Measurements from ENCODE around the gene CRNKL1.
"Not testable (repeated sequence)": the region's sequence is repeated elsewhere in the genome, so short reads cannot be mapped to it uniquely, and the experiment has no call there.

Gene CRNKL1

DNA sequence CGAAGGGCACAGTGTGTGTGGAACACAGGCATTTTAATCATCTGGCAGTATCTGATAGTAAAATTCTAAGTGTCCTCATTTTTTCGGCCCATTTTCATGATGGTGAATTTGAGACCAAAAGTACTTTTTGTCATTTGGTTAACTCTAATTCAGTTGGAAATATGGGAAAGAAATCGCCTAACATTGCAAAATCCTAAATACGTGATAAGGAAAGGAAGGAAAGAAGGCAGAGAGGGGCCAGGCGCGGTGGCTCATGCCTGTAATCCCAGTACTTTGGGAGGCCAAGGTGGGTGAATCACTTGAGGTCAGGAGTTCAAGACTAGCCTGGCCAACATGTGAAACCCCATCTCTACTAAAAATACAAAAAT, 48.3 kb downstream of the CRNKL1 start:
- not testable (repeated sequence) for DNase-seq

DNA sequence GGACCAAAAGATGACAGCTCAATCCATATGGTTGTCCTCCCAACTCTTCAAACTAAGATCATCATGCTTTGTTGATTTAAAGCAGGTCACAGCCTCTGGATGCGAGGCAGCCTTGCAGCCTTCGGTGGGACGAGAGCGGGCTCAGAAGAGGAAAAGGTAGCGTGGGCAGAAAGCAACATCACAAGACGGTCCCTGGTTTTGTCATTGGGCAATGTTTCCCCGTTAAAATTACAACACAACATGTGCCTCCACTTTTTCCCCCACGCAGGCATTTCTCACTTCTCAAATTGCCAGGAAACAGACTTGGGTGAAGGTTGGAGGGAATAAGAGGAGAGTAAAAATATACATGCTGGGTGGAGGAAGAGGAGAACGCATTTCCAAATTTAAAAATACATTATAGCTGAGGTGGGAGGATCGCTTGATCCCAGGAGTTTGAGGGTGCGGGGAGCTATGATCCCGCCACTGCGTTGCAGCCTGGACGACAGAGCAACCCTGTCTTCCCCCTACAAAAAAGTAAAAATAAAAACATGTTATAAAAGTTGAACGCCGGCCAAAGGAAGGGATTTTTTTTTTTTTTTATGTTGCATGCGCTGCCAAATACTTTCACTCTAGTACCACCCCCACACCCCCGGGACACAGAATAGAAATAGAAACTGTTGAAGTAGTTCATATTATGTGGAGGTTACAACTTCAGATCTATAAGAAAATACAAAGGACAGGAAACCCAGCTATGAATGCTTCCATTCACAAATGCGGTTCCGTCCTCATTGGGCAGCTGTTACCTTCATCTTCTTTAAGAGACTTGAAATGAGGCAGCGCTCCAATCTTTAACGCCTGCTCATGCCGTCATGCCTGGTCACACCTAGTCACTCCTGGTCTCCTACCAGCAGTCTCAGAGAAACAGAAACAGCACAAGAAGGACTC, 49.0 kb downstream of the CRNKL1 start:
- peak in 1 of 2 donors; percentile 11 for DNase-seq

DNA sequence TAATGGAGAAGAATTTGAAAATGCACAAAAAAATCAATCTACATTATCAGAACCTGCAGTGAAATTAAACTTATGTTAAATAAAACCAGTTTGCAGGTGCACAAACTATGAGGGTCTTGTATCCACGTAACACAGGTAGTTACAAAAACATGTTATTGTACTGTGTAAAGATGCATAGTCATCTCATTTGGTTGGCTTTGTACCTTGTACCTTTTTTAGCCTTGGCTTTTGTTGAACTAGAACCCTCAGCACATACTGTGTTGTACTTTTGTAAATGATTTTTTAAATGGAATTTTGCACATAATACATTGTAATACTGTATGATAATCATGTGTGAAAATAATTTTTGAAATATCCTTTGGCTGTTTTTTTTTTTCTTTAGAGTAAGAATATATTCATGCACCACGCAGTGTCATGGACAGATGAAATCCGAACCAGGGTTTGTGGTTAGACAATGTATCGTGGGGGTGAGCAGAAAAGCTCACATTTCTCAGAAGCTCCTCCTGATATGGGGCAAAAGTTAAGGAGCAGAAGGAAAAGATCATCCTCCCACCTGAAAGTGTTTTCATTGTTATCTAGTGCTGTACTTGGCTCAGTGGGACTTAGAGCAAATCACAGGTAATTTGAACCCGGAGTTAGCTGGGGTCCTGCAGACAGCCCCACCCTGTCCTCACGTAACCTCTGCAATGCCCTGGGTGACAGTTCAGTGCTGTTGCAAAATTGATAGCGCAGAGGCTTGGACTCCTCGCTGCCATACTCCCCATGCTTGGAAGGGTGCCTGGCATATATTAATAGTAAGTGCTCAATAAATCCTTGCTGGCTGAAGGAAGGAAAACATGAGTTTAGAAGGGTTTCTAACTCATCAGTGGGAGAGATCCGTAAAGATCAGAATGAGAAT, 49.9 kb downstream of the CRNKL1 start:
- DNase-seq, result no peak

DNA sequence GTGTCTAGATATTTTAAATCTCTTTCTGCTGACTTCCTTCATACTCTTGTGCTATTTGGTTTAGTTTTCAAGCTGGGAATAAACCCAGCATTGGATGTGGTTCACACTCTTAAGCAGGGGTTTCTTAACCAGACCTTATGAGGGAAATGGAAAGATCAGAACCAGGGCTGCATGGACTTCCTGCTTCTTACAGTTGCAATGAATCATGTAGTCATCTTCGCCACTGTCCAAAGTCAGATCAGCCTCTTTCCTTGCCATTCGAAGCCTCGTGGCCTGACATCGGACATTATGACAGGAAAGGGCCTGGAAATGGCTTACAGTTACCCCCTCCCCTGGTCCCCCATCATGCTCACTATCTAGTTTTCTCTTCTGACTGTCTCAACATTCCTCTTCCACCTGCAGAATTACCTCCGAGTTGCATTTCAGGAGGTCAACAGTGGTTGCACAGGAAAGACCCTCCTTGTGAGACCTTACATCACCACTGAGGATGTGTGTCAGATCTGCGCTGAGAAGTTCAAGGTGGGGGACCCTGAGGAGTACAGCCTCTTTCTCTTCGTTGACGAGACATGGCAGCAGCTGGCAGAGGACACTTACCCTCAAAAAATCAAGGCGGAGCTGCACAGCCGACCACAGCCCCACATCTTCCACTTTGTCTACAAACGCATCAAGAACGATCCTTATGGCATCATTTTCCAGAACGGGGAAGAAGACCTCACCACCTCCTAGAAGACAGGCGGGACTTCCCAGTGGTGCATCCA, 51.9 kb downstream of the CRNKL1 start:
- DNase-seq, result no peak

DNA sequence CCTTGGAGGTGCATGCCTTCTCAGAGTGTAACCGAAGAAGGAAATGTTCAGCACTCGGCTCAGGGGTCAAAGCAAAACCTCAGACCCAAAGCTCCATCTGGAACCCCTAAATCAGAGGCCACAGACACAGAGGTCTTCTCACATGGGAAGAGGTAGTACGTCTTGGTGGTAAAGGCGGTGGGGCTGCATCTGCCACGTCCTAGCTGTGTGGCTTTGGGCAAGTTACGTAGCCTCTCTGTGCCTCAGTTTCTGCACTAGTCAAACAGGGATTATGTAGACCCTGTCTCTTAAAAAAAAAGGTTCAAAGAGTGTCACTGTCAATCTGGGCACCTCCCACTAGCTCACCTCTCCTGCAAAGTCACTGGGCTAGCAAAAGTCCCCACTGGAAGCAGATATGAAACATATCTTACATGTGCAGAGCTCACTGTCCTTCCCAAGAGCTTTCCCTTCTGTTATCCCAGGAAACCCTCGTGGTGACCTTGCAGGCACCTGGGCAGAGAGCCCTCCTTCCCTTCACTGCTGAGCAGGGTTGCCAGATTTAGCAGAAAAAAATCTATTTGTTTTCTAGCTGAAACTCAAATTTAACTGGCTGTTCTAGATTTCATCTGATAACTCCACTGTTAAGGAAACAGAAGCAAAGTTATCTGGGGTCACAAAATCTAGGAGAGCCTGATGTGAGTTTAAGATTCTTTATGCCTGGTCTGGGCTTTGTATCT, 53.1 kb downstream of the CRNKL1 start:
- DNase-seq, result no peak

DNA sequence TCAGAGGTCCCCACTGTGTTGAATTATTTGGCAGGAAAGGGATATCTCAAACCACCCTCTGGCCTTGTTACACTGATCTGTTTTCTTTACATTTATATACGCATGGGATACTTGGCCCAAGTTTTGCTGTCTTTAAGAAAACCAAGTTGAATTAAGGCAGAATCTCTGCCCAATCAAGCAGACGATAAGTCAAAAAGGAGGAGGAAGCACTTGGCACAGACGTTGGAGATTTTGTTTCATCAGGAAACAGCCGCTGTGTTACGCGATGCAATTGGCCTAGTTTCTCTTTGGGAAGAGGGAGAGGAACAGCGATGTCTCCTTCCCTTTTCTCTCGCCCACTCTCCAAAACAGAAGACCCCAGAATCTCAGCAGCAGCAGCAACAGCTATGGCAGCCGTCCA, 55.3 kb downstream of the CRNKL1 start:
- DNase-seq, result no peak

DNA sequence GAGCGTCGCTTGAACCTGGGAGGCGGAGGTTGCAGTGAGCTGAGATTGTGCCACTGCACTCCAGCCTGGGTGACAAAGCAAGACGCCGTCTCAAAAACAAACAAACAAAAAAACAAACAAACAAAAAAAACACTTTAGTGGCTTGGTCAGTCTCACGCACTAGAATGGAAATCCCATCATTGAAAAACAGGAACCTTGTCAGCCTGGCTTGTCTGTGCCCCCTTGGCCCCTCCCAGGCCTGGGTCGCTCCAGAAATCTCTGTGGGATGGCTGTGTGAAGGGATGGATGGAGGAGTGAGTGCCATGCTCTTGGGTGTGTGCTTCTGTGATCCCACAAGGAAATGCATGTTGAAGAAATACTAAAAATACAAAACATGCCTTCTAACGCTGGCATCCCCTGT, 56.0 kb downstream of the CRNKL1 start:
- DNase-seq, result no peak

DNA sequence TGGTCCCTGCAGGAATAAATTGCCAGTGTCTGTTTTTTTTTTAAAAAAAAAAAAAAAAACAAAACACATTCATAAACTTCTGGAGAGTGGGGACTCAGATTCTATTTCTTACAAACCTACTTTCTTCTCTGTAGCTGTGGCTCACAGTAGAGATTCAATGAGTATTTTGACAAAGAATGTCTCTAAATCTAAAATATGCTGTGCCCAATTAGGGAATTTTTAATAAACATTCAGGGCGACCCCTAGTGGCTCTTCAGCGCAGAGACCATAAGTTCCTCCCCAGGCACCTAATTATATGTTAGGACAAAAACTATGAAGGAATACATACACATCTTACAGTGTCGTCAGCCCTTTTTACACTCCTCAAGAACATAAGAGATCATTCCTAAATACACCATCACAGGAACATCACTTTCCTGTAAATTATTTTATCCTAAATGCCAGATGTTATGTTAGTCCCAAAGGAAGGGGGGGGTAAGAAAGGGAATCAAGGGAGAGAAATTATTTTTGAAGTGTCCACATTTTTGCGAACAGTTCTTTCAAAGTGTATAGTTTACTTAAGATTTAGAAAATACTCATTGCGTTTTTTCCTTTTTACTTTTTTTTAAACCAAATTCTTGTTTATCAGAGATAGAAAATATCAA, 56.9 kb downstream of the CRNKL1 start:
- peak; percentile 10 to 23 for DNase-seq

DNA sequence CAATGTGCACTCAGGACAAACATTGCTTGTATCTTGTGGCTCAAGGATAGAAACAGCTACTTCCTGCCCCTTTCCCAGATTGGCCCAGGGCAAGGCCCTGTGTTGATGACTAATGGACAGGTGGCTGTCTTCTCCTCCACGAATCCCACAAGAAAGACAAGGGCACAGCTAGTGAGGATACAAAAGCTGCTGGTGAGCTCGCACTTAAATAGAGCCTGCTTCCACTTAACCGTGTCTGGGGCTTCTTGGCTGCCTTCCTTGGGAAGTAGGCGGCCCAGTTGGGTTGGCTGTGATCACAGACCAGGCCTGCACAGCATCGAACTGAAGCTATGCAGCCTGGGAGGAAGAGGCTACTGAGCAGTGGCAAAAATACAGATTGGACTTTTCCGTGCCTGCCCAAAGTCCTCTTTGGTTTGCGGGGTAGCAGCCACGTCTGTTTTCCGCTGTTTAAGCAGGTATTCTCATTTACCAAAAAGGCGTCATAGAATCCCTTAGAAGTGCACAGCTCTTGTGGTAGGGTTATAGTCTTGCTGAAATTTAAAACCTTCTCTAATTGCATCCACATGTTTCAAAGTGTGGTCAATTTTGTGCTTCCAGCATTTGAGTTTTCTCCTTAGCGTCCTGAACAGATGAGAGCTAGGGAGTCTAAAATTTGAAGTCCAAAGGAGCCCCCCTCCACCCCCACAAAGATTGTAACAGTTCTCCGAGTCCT, 58.2 kb downstream of the CRNKL1 start:
- DNase-seq, result no peak

DNA sequence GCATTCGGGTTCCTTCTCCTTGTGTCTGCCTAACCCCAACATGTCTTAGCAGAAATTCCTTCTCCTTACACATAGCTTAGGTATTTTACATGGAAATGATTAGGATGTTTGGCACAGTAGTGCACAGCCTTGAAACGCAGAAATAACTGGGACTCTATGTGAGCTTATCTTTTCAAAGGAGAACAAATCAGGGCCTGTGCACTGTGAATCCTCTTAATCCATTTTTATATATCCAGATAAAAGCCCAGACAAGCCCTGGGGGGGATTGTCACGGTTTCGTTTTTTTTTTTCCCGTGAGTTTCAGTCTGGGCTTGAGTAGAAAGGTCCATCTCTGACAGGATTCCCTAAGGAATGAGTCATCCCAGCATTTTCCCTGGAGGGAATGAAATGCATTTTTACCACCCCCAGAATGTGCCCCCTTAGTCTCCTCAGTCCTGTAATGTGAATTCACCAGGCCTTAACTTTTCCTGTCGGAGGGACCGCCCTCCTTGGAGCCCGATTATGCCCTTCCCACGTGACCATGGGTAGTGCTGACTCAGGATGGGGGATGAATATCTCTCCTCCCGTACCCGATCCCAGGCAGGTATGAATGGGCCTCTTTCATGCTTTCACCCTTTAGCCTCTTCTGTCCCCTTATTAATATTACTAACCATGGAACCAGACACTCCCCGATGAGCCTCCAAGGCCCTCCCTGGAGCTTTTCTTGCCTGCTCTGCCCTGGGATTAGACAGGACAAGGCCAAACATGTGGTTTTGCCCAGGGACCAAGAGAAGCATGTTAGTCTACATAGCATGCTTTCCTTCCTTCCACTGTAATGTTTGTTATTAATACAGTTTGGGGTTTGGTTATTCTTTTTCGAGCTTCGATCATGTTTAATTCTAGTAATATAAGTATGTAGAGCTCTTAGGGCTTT, 59.0 kb downstream of the CRNKL1 start:
- DNase-seq, result no peak

DNA sequence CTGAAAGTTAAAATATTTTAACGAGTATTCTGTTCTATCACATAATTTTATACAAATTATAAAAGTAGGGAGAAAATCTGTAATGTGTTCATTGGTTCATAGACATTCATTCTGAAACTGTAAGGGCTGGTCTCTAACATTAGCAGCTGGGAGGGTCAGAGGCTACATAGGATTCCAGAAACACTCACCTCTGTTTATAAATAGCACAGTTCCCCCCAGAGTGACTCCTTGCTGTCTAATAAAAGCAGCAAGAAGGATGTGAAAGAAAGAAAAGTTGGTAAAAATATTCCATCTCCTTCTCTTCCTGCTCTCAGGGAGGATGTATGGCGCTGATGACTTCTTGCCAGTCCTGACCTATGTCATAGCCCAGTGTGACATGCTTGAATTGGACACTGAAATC, 60.4 kb downstream of the CRNKL1 start:
- DNase-seq, result no peak

DNA sequence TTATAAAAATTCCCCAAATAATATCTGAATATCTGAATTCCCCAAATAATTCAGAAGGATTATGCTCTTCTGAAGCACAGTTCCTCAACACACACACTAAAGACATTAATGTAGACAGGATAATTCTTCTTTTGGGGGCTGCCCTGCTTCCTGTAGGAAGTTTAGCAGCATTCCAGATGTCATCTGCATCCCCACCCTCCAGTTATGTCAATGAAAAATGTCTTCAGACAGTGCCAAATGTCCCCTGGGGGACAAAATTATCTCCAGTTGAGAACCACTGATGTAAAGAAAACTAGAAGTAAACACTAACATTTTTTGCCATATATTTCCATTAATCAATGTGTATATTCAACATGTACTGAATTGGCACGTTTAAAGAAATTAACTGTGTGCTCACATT, 61.0 kb downstream of the CRNKL1 start:
- DNase-seq, result no peak

DNA sequence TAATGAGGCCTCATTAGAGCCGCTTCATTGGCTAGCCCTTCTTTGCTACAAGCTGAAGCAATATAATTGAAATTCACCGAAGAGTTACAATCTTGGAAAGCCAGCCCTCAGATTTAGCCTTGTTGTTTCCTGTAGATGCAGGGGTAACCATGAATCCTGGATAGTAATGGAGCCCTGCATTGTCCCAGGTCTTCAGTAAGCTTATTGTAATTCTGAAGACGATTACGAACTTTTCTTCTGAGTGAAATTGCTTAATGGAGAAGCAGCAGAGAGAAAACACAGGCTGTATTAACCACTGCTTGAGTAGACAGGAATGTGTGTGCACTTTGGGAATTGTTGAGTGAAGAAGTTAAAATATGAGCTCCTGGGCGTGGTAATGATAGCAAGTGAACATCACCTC, 61.4 kb downstream of the CRNKL1 start:
- DNase-seq, result no peak

DNA sequence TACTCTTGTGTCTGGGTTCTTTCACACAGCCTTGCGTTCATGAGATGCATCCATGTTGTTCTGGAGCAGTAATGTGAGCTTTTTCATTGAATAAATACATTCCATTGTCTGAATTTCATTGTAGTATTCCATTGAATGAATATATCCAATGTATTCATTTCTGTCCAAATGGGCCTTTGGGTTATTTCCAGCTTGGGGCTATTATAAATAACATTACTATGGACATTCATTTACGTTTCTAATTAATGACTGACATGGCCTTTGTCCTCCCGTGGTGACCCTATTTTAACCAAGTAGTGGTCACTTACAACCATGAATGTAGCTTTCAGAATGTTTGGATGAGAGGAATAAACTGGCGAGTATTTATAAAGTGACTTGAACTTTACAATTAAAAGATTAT, 65.2 kb downstream of the CRNKL1 start:
- no peak for DNase-seq

DNA sequence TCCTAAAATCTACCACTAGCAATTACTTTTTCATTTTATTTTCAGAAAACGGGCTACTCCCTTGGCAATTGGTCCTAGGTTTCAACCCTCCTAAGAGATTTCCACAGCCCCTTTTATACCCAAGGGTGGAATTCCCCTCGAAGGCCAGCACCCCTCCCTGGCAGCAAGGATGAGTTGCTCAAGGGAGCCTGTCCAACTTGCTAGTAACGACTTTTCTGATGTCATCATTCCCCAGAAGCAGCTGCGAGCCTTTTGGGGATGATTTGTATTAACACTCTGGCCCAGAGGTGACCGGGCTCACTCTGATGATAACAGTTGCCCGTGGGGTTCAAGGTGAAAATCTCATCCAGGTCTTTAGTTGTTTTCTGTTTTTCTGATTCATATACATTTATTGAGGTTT, 65.8 kb downstream of the CRNKL1 start:
- DNase-seq, result no peak

All from stimulated activated CD4-positive, alpha-beta T cell treated with anti-CD3 and anti-CD28 coated beads, Interleukin-2, amount 100 ng/mL, for 48 hours (primary cell).